Measurements from ENCODE around the gene SLC12A2.

GRCh38 chr5:128196080-128196479, 112.5 kb downstream of the SLC12A2 start:
- TF ChIP-seq POLR2A (IDR thresholded peaks at IDR 0.05) (no peak), CTCF (IDR thresholded peaks at IDR 0.05) (no peak), POLR2AphosphoS5 (IDR thresholded peaks at IDR 0.05) (no peak), EP300 (IDR thresholded peaks at IDR 0.05) (no peak)
